Osteoblast (primary cell): ENCODE measurements around the gene RALGPS1. TPM values are rescaled to one million over a fixed set of nuclear protein-coding genes. Genes with fewer than 3 reads are reported as not detected.

Source experiments
- DNase-seq: peaks from one replicate; pipeline ENCODE4 v3.0.0; 2011; ENCODE audit warnings: low spot score, mixed read lengths; ENCODE audit not compliant: insufficient read length; ENCODE audit errors: missing footprints
- H2AFZ ChIP-seq: 2 replicates; pipeline ENCODE4 v1.6.0; 2011; ENCODE audit warnings: mild to moderate bottlenecking, low read length
- H3K27ac ChIP-seq: 2 replicates; pipeline ENCODE4 v1.5.1; 2011; ENCODE audit warnings: mild to moderate bottlenecking, low read depth, low read length, moderate library complexity
- H3K27me3 ChIP-seq: 2 replicates; pipeline ENCODE4 v1.6.0; 2012; ENCODE audit warnings: mild to moderate bottlenecking, control low read depth, inconsistent platforms, low read length, moderate library complexity; ENCODE audit not compliant: insufficient read depth
- H3K36me3 ChIP-seq: 2 replicates; pipeline ENCODE4 v1.5.1; 2011; ENCODE audit warnings: mild to moderate bottlenecking, low read length, control low read depth, moderate library complexity; ENCODE audit not compliant: insufficient read depth
- H3K4me1 ChIP-seq: 2 replicates; pipeline ENCODE4 v1.5.1; 2011; ENCODE audit warnings: mild to moderate bottlenecking, low read length, control low read depth, moderate library complexity; ENCODE audit not compliant: insufficient read depth
- H3K4me2 ChIP-seq: 2 replicates; pipeline ENCODE4 v1.6.0; 2011; ENCODE audit warnings: mild to moderate bottlenecking, low read length; ENCODE audit not compliant: insufficient read depth
- H3K4me3 ChIP-seq: fragments of 200-600 bp; sonication (generic); 3 replicates; pipeline ENCODE4 v1.5.1; 2012; ENCODE audit warnings: mild to moderate bottlenecking, low read length, inconsistent platforms; ENCODE audit not compliant: insufficient read depth
- H3K79me2 ChIP-seq: 2 replicates; pipeline ENCODE4 v1.6.0; 2012; ENCODE audit warnings: mild to moderate bottlenecking, low read length, control low read depth, inconsistent platforms; ENCODE audit not compliant: insufficient read depth
- H3K9me3 ChIP-seq: 2 replicates; pipeline ENCODE4 v1.5.1; 2011; ENCODE audit warnings: low read depth, low read length, control low read depth
- H4K20me1 ChIP-seq: 2 replicates; pipeline ENCODE4 v1.6.0; 2012; ENCODE audit warnings: mild to moderate bottlenecking, low read length, control low read depth; ENCODE audit not compliant: insufficient read depth
- total RNA-seq: library from RNA; depleted of rRNA; stranded (reverse); fragments of >200 nt; gene quantifications from 2 replicates; pipeline ENCODE4 v1.2.3, GENCODE V29; 2012
- TF ChIP-seq, protein P1 (sequence below): IDR thresholded peaks from 2 replicates; pipeline ENCODE4 v1.5.1; 2011; ENCODE audit warnings: mild to moderate bottlenecking, low read depth, low read length, moderate library complexity; ENCODE audit errors: extremely low read depth

Gene RALGPS1
- total RNA-seq, 1 donor, result 5.1 TPM

- Histone ChIP-seq H4K20me1 (no peaks in the 10 kb centered on the region), H3K27me3 (no peaks in the 10 kb centered on the region), H3K4me2 (no peak overlapping the region), H3K9me3 (no peaks in the 10 kb centered on the region), H2AFZ (no peak overlapping the region), H3K36me3 (no peaks in the 10 kb centered on the region), H3K4me1 (no peaks in the 10 kb centered on the region), H3K27ac (no peak overlapping the region), H3K4me3 (no peak overlapping the region), H3K79me2 (no peaks in the 10 kb centered on the region)
- no peak for DNase-seq
- TF ChIP-seq, protein P1, sequence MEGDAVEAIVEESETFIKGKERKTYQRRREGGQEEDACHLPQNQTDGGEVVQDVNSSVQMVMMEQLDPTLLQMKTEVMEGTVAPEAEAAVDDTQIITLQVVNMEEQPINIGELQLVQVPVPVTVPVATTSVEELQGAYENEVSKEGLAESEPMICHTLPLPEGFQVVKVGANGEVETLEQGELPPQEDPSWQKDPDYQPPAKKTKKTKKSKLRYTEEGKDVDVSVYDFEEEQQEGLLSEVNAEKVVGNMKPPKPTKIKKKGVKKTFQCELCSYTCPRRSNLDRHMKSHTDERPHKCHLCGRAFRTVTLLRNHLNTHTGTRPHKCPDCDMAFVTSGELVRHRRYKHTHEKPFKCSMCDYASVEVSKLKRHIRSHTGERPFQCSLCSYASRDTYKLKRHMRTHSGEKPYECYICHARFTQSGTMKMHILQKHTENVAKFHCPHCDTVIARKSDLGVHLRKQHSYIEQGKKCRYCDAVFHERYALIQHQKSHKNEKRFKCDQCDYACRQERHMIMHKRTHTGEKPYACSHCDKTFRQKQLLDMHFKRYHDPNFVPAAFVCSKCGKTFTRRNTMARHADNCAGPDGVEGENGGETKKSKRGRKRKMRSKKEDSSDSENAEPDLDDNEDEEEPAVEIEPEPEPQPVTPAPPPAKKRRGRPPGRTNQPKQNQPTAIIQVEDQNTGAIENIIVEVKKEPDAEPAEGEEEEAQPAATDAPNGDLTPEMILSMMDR, result no peak
Observed at GRCh38 chr9:127058011-127058644, 143.5 kb downstream of the RALGPS1 start.

- DNase-seq, result no peak
- Histone ChIP-seq H3K4me3 (no peak overlapping the region), H3K36me3 (no peaks in the 10 kb centered on the region), H2AFZ (no peak overlapping the region), H3K79me2 (no peaks in the 10 kb centered on the region), H3K27me3 (no peaks in the 10 kb centered on the region), H3K4me2 (no peak overlapping the region), H3K4me1 (no peaks in the 10 kb centered on the region), H3K9me3 (no peaks in the 10 kb centered on the region), H3K27ac (no peak overlapping the region), H4K20me1 (no peaks in the 10 kb centered on the region)
- TF ChIP-seq, protein P1, result no peak
Observed at GRCh38 chr9:127058645-127059021, 144.1 kb downstream of the RALGPS1 start.

GRCh38 chr9:127059030-127059429 lies 144.4 kb downstream of the RALGPS1 start:
- Histone ChIP-seq H3K27ac (no peak overlapping the region), H3K4me2 (no peak overlapping the region), H3K27me3 (no peaks in the 10 kb centered on the region), H2AFZ (no peak overlapping the region), H4K20me1 (no peaks in the 10 kb centered on the region), H3K79me2 (no peaks in the 10 kb centered on the region), H3K9me3 (no peaks in the 10 kb centered on the region), H3K36me3 (no peaks in the 10 kb centered on the region), H3K4me3 (no peak overlapping the region), H3K4me1 (no peaks in the 10 kb centered on the region)
- TF ChIP-seq, protein P1, result no peak
- no peak for DNase-seq

GRCh38 chr9:127059765-127060361 lies 145.3 kb downstream of the RALGPS1 start:
- H3K4me2 ChIP-seq, result no peak overlapping the region
- no peaks in the 10 kb centered on the region for H3K9me3 ChIP-seq
- TF ChIP-seq, protein P1, result no peak
- H3K27ac ChIP-seq, result no peak overlapping the region
- H2AFZ ChIP-seq, result no peak overlapping the region
- H3K79me2 ChIP-seq, result no peaks in the 10 kb centered on the region
- no peak overlapping the region for H3K4me3 ChIP-seq
- H3K27me3 ChIP-seq, result no peaks in the 10 kb centered on the region
- H3K36me3 ChIP-seq, result no peaks in the 10 kb centered on the region
- DNase-seq, result no peak
- H3K4me1 ChIP-seq, result no peaks in the 10 kb centered on the region
- H4K20me1 ChIP-seq, result no peaks in the 10 kb centered on the region
